ENCODE data around the gene GAS2L2. TPM values are rescaled to one million over a fixed set of nuclear protein-coding genes. Genes with fewer than 3 reads are reported as not detected.

Gene GAS2L2
- total RNA-seq, 4 donors from 2014 or later: 0.15 to 0.75 TPM; not detected in 2

- DNase-seq (peak; percentile 22 to 49), ATAC-seq (peak; percentile 90 to 93)
- no peaks in the 10 kb centered on the region for H3K27me3 ChIP-seq
- intact Hi-C loops (cut with DNase I; ENCODE audit: low total_unique reads): no loop called here
- H3K36me3 ChIP-seq: peaks cover 0 to 12% of the 10 kb centered on the region in 2 donors
- H3K9me3 ChIP-seq: no peaks in the 10 kb centered on the region
- peaks cover 76 to 78% of the 10 kb centered on the region in 2 donors for H3K4me1 ChIP-seq
- peak overlapping the region; percentile 75 to 87 (median 84) for H3K27ac ChIP-seq
- peak in 1 of 2 donors; percentile 53 for TF ChIP-seq POLR2A (IDR thresholded peaks at IDR 0.05)
- TF ChIP-seq, protein P1, sequence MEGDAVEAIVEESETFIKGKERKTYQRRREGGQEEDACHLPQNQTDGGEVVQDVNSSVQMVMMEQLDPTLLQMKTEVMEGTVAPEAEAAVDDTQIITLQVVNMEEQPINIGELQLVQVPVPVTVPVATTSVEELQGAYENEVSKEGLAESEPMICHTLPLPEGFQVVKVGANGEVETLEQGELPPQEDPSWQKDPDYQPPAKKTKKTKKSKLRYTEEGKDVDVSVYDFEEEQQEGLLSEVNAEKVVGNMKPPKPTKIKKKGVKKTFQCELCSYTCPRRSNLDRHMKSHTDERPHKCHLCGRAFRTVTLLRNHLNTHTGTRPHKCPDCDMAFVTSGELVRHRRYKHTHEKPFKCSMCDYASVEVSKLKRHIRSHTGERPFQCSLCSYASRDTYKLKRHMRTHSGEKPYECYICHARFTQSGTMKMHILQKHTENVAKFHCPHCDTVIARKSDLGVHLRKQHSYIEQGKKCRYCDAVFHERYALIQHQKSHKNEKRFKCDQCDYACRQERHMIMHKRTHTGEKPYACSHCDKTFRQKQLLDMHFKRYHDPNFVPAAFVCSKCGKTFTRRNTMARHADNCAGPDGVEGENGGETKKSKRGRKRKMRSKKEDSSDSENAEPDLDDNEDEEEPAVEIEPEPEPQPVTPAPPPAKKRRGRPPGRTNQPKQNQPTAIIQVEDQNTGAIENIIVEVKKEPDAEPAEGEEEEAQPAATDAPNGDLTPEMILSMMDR (IDR thresholded peaks at IDR 0.05 in 4 of 5, conservative IDR thresholded peaks at IDR 0.05 in 1 of 5): no peak
- in situ Hi-C loops (cut with MboI; ENCODE audit: low sequenced_read_pairs in 4 of 4): no loop called here
- H3K4me3 ChIP-seq: no peak overlapping the region
These were observed 39.8 kb downstream of the GAS2L2 start for GRCh38 chr17:35713069-35713728.

GRCh38 chr17:35710950-35711349 is 42.1 kb downstream of the GAS2L2 start:
- H3K36me3 ChIP-seq: peaks cover 0 to 12% of the 10 kb centered on the region in 2 donors
- TF ChIP-seq POLR2A (IDR thresholded peaks at IDR 0.05): no peak
- TF ChIP-seq, protein P1 (IDR thresholded peaks at IDR 0.05 in 4 of 5, conservative IDR thresholded peaks at IDR 0.05 in 1 of 5): no peak
- peaks cover 63 to 64% of the 10 kb centered on the region in 2 donors for H3K4me1 ChIP-seq
- no peaks in the 10 kb centered on the region for H3K9me3 ChIP-seq
- H3K4me3 ChIP-seq: no peak overlapping the region
- DNase-seq: no peak
- intact Hi-C loops (cut with DNase I; ENCODE audit: low total_unique reads): no loop called here
- no peaks in the 10 kb centered on the region for H3K27me3 ChIP-seq
- in situ Hi-C loops (cut with MboI; ENCODE audit: low sequenced_read_pairs in 4 of 4): no loop called here
- peak overlapping the region in 2 of 4 donors; percentile 22 to 86 for H3K27ac ChIP-seq
- no peak for ATAC-seq

GRCh38 chr17:35709874-35710273 is 43.2 kb downstream of the GAS2L2 start:
- TF ChIP-seq, protein P1 (IDR thresholded peaks at IDR 0.05 in 4 of 5, conservative IDR thresholded peaks at IDR 0.05 in 1 of 5): no peak
- no peak for TF ChIP-seq POLR2A (IDR thresholded peaks at IDR 0.05)
- H3K4me1 ChIP-seq: peaks cover 52 to 53% of the 10 kb centered on the region in 2 donors
- intact Hi-C loops (cut with DNase I; ENCODE audit: low total_unique reads): no loop called here
- ATAC-seq (no peak), DNase-seq (no peak)
- no peak overlapping the region for H3K4me3 ChIP-seq
- peak overlapping the region; percentile 9 to 86 (median 62) for H3K27ac ChIP-seq
- H3K27me3 ChIP-seq: no peaks in the 10 kb centered on the region
- in situ Hi-C loops (cut with MboI; ENCODE audit: low sequenced_read_pairs in 4 of 4): no loop called here
- peaks cover 0 to 12% of the 10 kb centered on the region in 2 donors for H3K36me3 ChIP-seq
- no peaks in the 10 kb centered on the region for H3K9me3 ChIP-seq

DNA sequence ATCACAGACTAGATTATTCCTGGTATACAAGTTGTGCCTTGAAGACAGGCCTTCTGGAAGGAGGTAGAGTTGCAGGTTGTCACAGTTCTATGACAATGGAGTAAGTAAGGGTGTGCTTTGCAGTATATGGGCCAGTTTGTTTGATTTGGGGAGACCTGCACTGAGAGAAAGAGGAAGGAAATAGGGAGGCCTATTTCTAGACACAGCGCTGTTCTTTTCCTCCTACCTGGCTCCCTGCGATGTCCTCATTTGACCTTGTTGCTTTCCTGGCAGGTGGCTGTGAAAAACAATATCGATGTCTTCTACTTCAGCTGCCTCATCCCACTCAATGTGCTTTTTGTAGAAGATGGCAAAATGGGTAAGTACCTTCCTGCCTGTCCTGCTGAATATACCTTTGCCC is 44.1 kb downstream of the GAS2L2 start:
- H3K36me3 ChIP-seq: peaks cover 0 to 12% of the 10 kb centered on the region in 2 donors
- ATAC-seq: peak; percentile 51 to 54
- H3K27ac ChIP-seq: peak overlapping the region; percentile 9 to 86 (median 62)
- no peak overlapping the region for H3K4me3 ChIP-seq
- TF ChIP-seq, protein P1 (IDR thresholded peaks at IDR 0.05 in 4 of 5, conservative IDR thresholded peaks at IDR 0.05 in 1 of 5): no peak
- peak in 1 of 2 donors; percentile 44 for DNase-seq
- in situ Hi-C loops (cut with MboI; ENCODE audit: low sequenced_read_pairs in 4 of 4) (no loop called here), intact Hi-C loops (cut with DNase I; ENCODE audit: low total_unique reads) (no loop called here)
- no peaks in the 10 kb centered on the region for H3K27me3 ChIP-seq
- H3K4me1 ChIP-seq: peaks cover 43 to 44% of the 10 kb centered on the region in 2 donors
- H3K9me3 ChIP-seq: no peaks in the 10 kb centered on the region
